ENCODE results near the gene BRAP.

GRCh38 chr12:111653596-111653995 is 32.2 kb downstream of the BRAP start:
- TF ChIP-seq CTCF (IDR thresholded peaks at IDR 0.05) (no peak), POLR2A (IDR thresholded peaks at IDR 0.05) (no peak)

All from Peyer's patch (tissue), 4 donors.